Stimulated activated naive CD4-positive, alpha-beta T cell treated with Interleukin-2 at 50 U/mL for 16 hours (primary cell): ENCODE results near the gene AFDN.

Experiments used
- DNase-seq: peaks from one replicate; lab custom pipeline; 2025; lab: John Stamatoyannopoulos, UW

Gene AFDN

GRCh38 chr6:167796192-167796981 lies 30.3 kb upstream of the AFDN start:
- no peak for DNase-seq

- no peak for DNase-seq
Observed at GRCh38 chr6:167797011-167797471, 29.7 kb upstream of the AFDN start.

GRCh38 chr6:167797476-167798265 lies 29.0 kb upstream of the AFDN start:
- no peak for DNase-seq

- DNase-seq, result no peak
Observed at GRCh38 chr6:167798453-167798852, 28.3 kb upstream of the AFDN start.

GRCh38 chr6:167799033-167799821 lies 27.5 kb upstream of the AFDN start:
- no peak for DNase-seq

GRCh38 chr6:167800549-167800948 lies 26.2 kb upstream of the AFDN start:
- DNase-seq, result no peak

GRCh38 chr6:167801263-167801662 lies 25.4 kb upstream of the AFDN start:
- no peak for DNase-seq

- no peak for DNase-seq
Observed at GRCh38 chr6:167802339-167802738, 24.4 kb upstream of the AFDN start.

GRCh38 chr6:167803816-167804215 lies 22.9 kb upstream of the AFDN start:
- DNase-seq, result no peak

- no peak for DNase-seq
Observed at GRCh38 chr6:167804281-167805013, 22.3 kb upstream of the AFDN start.

GRCh38 chr6:167805349-167806060 lies 21.2 kb upstream of the AFDN start:
- no peak for DNase-seq

GRCh38 chr6:167806061-167806700 lies 20.5 kb upstream of the AFDN start:
- DNase-seq, result no peak

GRCh38 chr6:167807200-167807599 lies 19.5 kb upstream of the AFDN start:
- no peak for DNase-seq

- DNase-seq, result no peak
Observed at GRCh38 chr6:167807756-167808155, 19.0 kb upstream of the AFDN start.

GRCh38 chr6:167811040-167811439 lies 15.7 kb upstream of the AFDN start:
- no peak for DNase-seq

- DNase-seq, result no peak
Observed at GRCh38 chr6:167811442-167812087, 15.1 kb upstream of the AFDN start.

GRCh38 chr6:167812088-167812487 lies 14.6 kb upstream of the AFDN start:
- DNase-seq, result no peak

GRCh38 chr6:167815296-167815980 lies 11.3 kb upstream of the AFDN start:
- no peak for DNase-seq

- DNase-seq, result no peak
Observed at GRCh38 chr6:167817016-167817415, 9.7 kb upstream of the AFDN start.
